HAP-1 (cell line): ENCODE results near the gene VSIG10.
A peak's percentile ranks its signal among the peaks of the same experiment; 100 is the strongest.
"Not testable (repeated sequence)": the region's sequence is repeated elsewhere in the genome, so short reads cannot be mapped to it uniquely, and the experiment has no call there.

Source experiments
- DNase-seq, 2 experiments: peaks; one replicate each; pipeline ENCODE4 v3.0.0-alpha.2; 2016 to 2020; ENCODE audit warnings: low spot score in 2 of 2
- H3K27me3 ChIP-seq: fragments of 250-450 bp; sonication (Bioruptor Pico); 2 replicates; pipeline ENCODE4 v1.5.1; 2020; ENCODE audit warnings: low read depth, mild to moderate bottlenecking, moderate library complexity
- H3K36me3 ChIP-seq: fragments of 250-450 bp; sonication (Bioruptor Pico); replicated peaks from 2 replicates; pipeline ENCODE4 v1.5.1; 2020; ENCODE audit warnings: mild to moderate bottlenecking
- H3K4me1 ChIP-seq: fragments of 250-450 bp; sonication (Bioruptor Pico); 2 replicates; pipeline ENCODE4 v1.5.1; 2020; ENCODE audit warnings: mild to moderate bottlenecking
- H3K4me3 ChIP-seq: fragments of 250-450 bp; sonication (Bioruptor Pico); 2 replicates; pipeline ENCODE4 v1.5.1; 2020; ENCODE audit warnings: mild to moderate bottlenecking, moderate library complexity
- H3K9me3 ChIP-seq: fragments of 250-450 bp; sonication (Bioruptor Pico); 2 replicates; pipeline ENCODE4 v1.5.1; 2020; ENCODE audit warnings: mild to moderate bottlenecking, moderate library complexity
- in situ Hi-C: fragments of 300-500 bp; cut with MboI; formaldehyde crosslinking; loops from 3 replicates; pipeline ENCODE4 v1.14.3; 2020; ENCODE audit warnings: low sequenced_read_pairs, inconsistent platforms, mixed read lengths

The VSIG10 gene, protein sequence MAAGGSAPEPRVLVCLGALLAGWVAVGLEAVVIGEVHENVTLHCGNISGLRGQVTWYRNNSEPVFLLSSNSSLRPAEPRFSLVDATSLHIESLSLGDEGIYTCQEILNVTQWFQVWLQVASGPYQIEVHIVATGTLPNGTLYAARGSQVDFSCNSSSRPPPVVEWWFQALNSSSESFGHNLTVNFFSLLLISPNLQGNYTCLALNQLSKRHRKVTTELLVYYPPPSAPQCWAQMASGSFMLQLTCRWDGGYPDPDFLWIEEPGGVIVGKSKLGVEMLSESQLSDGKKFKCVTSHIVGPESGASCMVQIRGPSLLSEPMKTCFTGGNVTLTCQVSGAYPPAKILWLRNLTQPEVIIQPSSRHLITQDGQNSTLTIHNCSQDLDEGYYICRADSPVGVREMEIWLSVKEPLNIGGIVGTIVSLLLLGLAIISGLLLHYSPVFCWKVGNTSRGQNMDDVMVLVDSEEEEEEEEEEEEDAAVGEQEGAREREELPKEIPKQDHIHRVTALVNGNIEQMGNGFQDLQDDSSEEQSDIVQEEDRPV

GRCh38 chr12:118103601-118104382, at the start of gene VSIG10:
Gene VSIG10, minus strand, starts transcription at chr12:118104011. Its CDS starts 340 bp downstream, at chr12:118103671.
- no peaks in the 10 kb centered on the region for H3K27me3 ChIP-seq
- no peaks in the 10 kb centered on the region; the same call in 1 of the 2 replicates for H3K36me3 ChIP-seq
- H3K4me3 ChIP-seq = peak within 1 kb of the TSS; percentile 86
- in situ Hi-C loops = no loop called here
- no peaks in the 10 kb centered on the region for H3K9me3 ChIP-seq
- peaks cover 26% of the 10 kb centered on the region for H3K4me1 ChIP-seq
- peak; percentile 78 to 86 for DNase-seq

DNA sequence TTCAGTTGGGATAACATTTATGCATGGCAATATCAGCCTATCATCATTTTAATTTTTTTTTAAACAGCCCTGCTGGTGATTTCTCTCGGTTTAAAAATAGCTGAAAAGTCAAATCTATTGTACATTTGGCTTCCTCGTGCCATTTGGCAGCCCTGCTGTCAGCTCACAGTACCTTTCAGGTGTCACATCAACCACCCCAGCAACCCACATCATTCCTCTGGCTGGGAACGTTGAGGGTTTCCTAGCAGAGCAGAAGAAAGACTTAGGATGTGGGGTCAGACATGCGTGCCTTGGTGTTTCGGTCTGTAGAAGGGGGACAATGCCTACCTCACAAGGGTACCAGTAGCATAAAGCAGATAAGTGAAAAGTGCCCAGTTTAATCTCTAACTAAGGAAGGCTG, 47.9 kb upstream of the VSIG10 start:
- Histone ChIP-seq H3K4me3 (no peak overlapping the region), H3K36me3 (peaks cover 14% of the 10 kb centered on the region), H3K4me1 (no peaks in the 10 kb centered on the region), H3K27me3 (no peaks in the 10 kb centered on the region), H3K9me3 (no peaks in the 10 kb centered on the region)
- no peak for DNase-seq
- in situ Hi-C loops = no loop called here

- Histone ChIP-seq H3K4me1 (no peaks in the 10 kb centered on the region), H3K27me3 (no peaks in the 10 kb centered on the region), H3K4me3 (no peak overlapping the region), H3K36me3 (peaks cover 20% of the 10 kb centered on the region), H3K9me3 (no peaks in the 10 kb centered on the region)
- in situ Hi-C loops = no loop called here
- no peak for DNase-seq
These were observed 46.8 kb upstream of the VSIG10 start for GRCh38 chr12:118150625-118151024.

- peaks cover 36% of the 10 kb centered on the region for H3K36me3 ChIP-seq
- no peaks in the 10 kb centered on the region for H3K9me3 ChIP-seq
- H3K4me1 ChIP-seq = no peaks in the 10 kb centered on the region
- no peak for DNase-seq
- no peak overlapping the region for H3K4me3 ChIP-seq
- H3K27me3 ChIP-seq = no peaks in the 10 kb centered on the region
- in situ Hi-C loops = no loop called here
These were observed 44.5 kb upstream of the VSIG10 start for GRCh38 chr12:118148287-118148686.

- in situ Hi-C loops = no loop called here
- H3K36me3 ChIP-seq = peaks cover 56% of the 10 kb centered on the region
These were observed 42.0 kb upstream of the VSIG10 start for GRCh38 chr12:118145798-118146156.

GRCh38 chr12:118145113-118145797, 41.4 kb upstream of the VSIG10 start:
- no peaks in the 10 kb centered on the region for H3K27me3 ChIP-seq
- in situ Hi-C loops = no loop called here
- H3K36me3 ChIP-seq = peaks cover 61% of the 10 kb centered on the region
- DNase-seq = no peak
- H3K9me3 ChIP-seq = no peaks in the 10 kb centered on the region
- H3K4me3 ChIP-seq = no peak overlapping the region
- no peaks in the 10 kb centered on the region for H3K4me1 ChIP-seq

More at GRCh38 chr12:118145798-118146156, 42.0 kb upstream of the VSIG10 start:
- H3K9me3 ChIP-seq = no peaks in the 10 kb centered on the region
- DNase-seq = no peak
- no peaks in the 10 kb centered on the region for H3K27me3 ChIP-seq
- H3K4me3 ChIP-seq = no peak overlapping the region
- H3K4me1 ChIP-seq = no peaks in the 10 kb centered on the region

DNA sequence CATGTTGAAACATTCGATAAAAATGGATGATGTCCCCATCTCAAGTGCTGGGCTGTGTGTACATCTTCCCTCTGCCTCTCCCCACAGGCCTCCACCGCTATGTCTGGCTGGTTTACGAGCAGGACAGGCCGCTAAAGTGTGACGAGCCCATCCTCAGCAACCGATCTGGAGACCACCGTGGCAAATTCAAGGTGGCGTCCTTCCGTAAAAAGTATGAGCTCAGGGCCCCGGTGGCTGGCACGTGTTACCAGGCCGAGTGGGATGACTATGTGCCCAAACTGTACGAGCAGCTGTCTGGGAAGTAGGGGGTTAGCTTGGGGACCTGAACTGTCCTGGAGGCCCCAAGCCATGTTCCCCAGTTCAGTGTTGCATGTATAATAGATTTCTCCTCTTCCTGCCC, 40.7 kb upstream of the VSIG10 start:
- Histone ChIP-seq H3K4me1 (no peaks in the 10 kb centered on the region), H3K27me3 (no peaks in the 10 kb centered on the region), H3K36me3 (peaks cover 69% of the 10 kb centered on the region), H3K4me3 (no peak overlapping the region), H3K9me3 (no peaks in the 10 kb centered on the region)
- DNase-seq = no peak
- in situ Hi-C loops = no loop called here

GRCh38 chr12:118140825-118141224, 37.0 kb upstream of the VSIG10 start:
- H3K4me3 ChIP-seq = no peak overlapping the region
- peaks cover 81% of the 10 kb centered on the region for H3K36me3 ChIP-seq
- no peaks in the 10 kb centered on the region for H3K9me3 ChIP-seq
- DNase-seq = no peak
- in situ Hi-C loops = no loop called here
- H3K4me1 ChIP-seq = peaks cover 5% of the 10 kb centered on the region
- H3K27me3 ChIP-seq = no peaks in the 10 kb centered on the region

- H3K36me3 ChIP-seq = peaks cover 51% of the 10 kb centered on the region
- DNase-seq = no peak
- no peaks in the 10 kb centered on the region for H3K9me3 ChIP-seq
- in situ Hi-C loops = loop anchor here (10.0 kb wide), 1 partner anchor 238 kb away; the partner anchor contains the start of genes SUDS3 and TAOK3
- peak overlapping the region; percentile 85 for H3K4me3 ChIP-seq
- H3K4me1 ChIP-seq = peaks cover 10% of the 10 kb centered on the region
- no peaks in the 10 kb centered on the region for H3K27me3 ChIP-seq
These were observed 33.4 kb upstream of the VSIG10 start for GRCh38 chr12:118137148-118137678.

DNA sequence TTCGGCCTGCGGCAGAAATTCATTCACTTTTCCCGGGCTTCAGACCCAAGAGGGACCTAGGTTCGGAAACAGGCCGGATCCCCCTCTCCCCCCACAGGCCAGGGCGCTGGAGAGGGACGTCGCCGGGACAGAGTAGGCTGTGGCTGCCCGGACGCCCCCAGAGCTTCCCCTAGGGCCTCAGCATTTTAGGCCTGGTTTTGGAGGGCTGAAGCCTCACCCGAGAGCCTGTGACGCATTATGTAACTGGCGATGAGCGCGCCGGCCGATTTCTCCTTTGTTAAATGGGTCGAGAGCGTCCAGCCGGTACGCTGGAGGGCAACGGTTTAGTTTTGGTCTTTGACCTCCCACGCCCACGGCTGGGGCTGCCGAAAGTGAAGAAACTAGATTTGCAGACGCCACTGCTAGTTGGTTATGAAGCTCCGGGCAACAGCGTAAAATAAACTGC, 32.8 kb upstream of the VSIG10 start:
- Histone ChIP-seq H3K36me3 (peaks cover 46% of the 10 kb centered on the region), H3K9me3 (no peaks in the 10 kb centered on the region), H3K4me3 (peak overlapping the region; percentile 85), H3K27me3 (no peaks in the 10 kb centered on the region), H3K4me1 (peaks cover 16% of the 10 kb centered on the region)
- in situ Hi-C loops = loop anchor here (10.0 kb wide), 1 partner anchor 238 kb away; the partner anchor contains the start of genes SUDS3 and TAOK3
- DNase-seq = peak; percentile 21 to 51

- in situ Hi-C loops = loop anchor here (10.0 kb wide), 1 partner anchor 239 kb away; the partner anchor contains the start of genes SUDS3 and TAOK3
- H3K4me1 ChIP-seq = peaks cover 20% of the 10 kb centered on the region
- peaks cover 40% of the 10 kb centered on the region for H3K36me3 ChIP-seq
- H3K4me3 ChIP-seq = peak within 1 kb of the TSS; percentile 85
- no peaks in the 10 kb centered on the region for H3K27me3 ChIP-seq
- H3K9me3 ChIP-seq = no peaks in the 10 kb centered on the region
- DNase-seq = peak; percentile 90 to 97
These were observed 32.2 kb upstream of the VSIG10 start, which contains the start of gene PEBP1 for GRCh38 chr12:118135788-118136558. Gene PEBP1, plus strand, starts transcription at chr12:118136124. Its CDS starts 86 bp downstream, at chr12:118136210.

GRCh38 chr12:118129436-118129835, 25.6 kb upstream of the VSIG10 start:
- H3K36me3 ChIP-seq, DNase-seq, in situ Hi-C loops, H3K27me3 ChIP-seq, H3K4me3 ChIP-seq, H3K9me3 ChIP-seq: not testable (repeated sequence)
- peaks cover 15% of the 10 kb centered on the region for H3K4me1 ChIP-seq
